GM12878 (cell line): ENCODE results near the gene A3GALT2. TPM values are rescaled to one million over a fixed set of nuclear protein-coding genes. Genes with fewer than 3 reads are reported as not detected.

ENCODE experiments used
- ATAC-seq: fragments of 200-7000 bp; cut with Tn5 transposase; 3 replicates; pipeline ENCODE4 v1.9.1; 2020; ENCODE audit warnings: mild to moderate bottlenecking, moderate library complexity
- BruUV-seq: library from RNA; stranded (reverse); fragments of 400-500 nt; replicated peaks from 2 replicates; lab custom pipeline; 2021; lab: Mats Ljungman, UMichigan
- CTCF ChIA-PET: fragments of 300-600 bp; sonication (Branson Sonifier 250); formaldehyde crosslinking; extraction: SDS; loops from one replicate; lab custom pipeline; 2021; ENCODE audit warnings: inconsistent platforms; lab: Yijun Ruan, JAX
- POLR2A ChIA-PET: fragments of 350-600 bp; formaldehyde crosslinking; extraction: SDS; loops from one replicate; lab custom pipeline; 2021; ENCODE audit warnings: inconsistent platforms; lab: Charles Lee
- RAD21 ChIA-PET: fragments of 300-600 bp; sonication (Branson Sonifier 250); formaldehyde crosslinking; loops from one replicate; lab custom pipeline; 2023; ENCODE audit warnings: antibody characterized with exemption; ENCODE audit not compliant: unreplicated experiment; lab: Charles Lee
- SMC1A ChIA-PET: fragments of 300-600 bp; sonication (Branson Sonifier 250); formaldehyde crosslinking; loops from one replicate; lab custom pipeline; 2023; ENCODE audit not compliant: unreplicated experiment, uncharacterized antibody; lab: Charles Lee
- DNase-seq: peaks from one replicate; pipeline ENCODE4 v3.0.0-alpha.2; 2011; ENCODE audit warnings: low read depth, low spot score
- FAIRE-seq: peaks from 3 replicates; lab custom pipeline; 2011; peaks lifted over from hg19 to GRCh38; lab: Jason Lieb, UNC
- H2AFZ ChIP-seq: 2 replicates; pipeline ENCODE4 v1.6.0; 2011; ENCODE audit warnings: low read depth, low read length, control low read depth; ENCODE audit not compliant: control insufficient read depth
- H3K27ac ChIP-seq: 2 replicates; pipeline ENCODE4 v1.5.1; 2011; ENCODE audit warnings: control low read depth; ENCODE audit not compliant: control insufficient read depth, insufficient read depth
- H3K27me3 ChIP-seq, 2 experiments: replicated peaks in 1 of 2; 2 replicates each; pipeline versions ENCODE4 v1.6.0 to v1.6.1; 2011; ENCODE audit warnings: low read length in 1 of 2; ENCODE audit not compliant: control insufficient read depth in 2 of 2, insufficient read depth in 2 of 2
- H3K36me3 ChIP-seq, 2 experiments: 2 replicates each; pipeline ENCODE4 v1.5.1; 2011; ENCODE audit warnings: low read length in 1 of 2; ENCODE audit not compliant: control insufficient read depth in 2 of 2, insufficient read depth in 2 of 2
- H3K4me1 ChIP-seq: 2 replicates; pipeline ENCODE4 v1.6.1; 2011; ENCODE audit warnings: mild to moderate bottlenecking, low read length, moderate library complexity, mixed read lengths; ENCODE audit not compliant: control insufficient read depth, insufficient read depth
- H3K4me2 ChIP-seq: 2 replicates; pipeline ENCODE4 v1.6.0; 2011; ENCODE audit warnings: control low read depth; ENCODE audit not compliant: control insufficient read depth, insufficient read depth
- H3K4me3 ChIP-seq: fragments of 200-600 bp; sonication (generic); 2 replicates; pipeline ENCODE4 v1.5.1; 2016
- H3K79me2 ChIP-seq: 2 replicates; pipeline ENCODE4 v1.6.0; 2011; ENCODE audit warnings: low read length; ENCODE audit not compliant: control insufficient read depth, insufficient read depth
- H3K9ac ChIP-seq: 2 replicates; pipeline ENCODE4 v1.8.0; 2011; ENCODE audit warnings: low read length, control low read depth, mixed read lengths; ENCODE audit not compliant: control insufficient read depth, insufficient read depth
- H3K9me3 ChIP-seq: replicated peaks from 3 replicates; pipeline ENCODE4 v1.5.1; 2011; ENCODE audit warnings: mild to moderate bottlenecking, low read length; ENCODE audit not compliant: control insufficient read depth, insufficient read depth
- H4K20me1 ChIP-seq: 2 replicates; pipeline ENCODE4 v1.6.0; 2011; ENCODE audit not compliant: control insufficient read depth, insufficient read depth
- EED ChIP-seq: sonication (generic); IDR thresholded peaks from 2 replicates; pipeline ENCODE4 v1.6.1; 2016; ENCODE audit warnings: antibody characterized with exemption, low read depth
- KAT2A ChIP-seq: conservative IDR thresholded peaks from 2 replicates; pipeline ENCODE4 v1.6.1; 2011; ENCODE audit warnings: low read depth, low read length; ENCODE audit not compliant: control insufficient read depth
- NRF1 ChIP-seq: conservative IDR thresholded peaks from 2 replicates; pipeline ENCODE4 v1.6.1; 2011; ENCODE audit warnings: mild to moderate bottlenecking, low read depth, low read length, improper control_type of control experiment
- REST ChIP-seq: IDR thresholded peaks from 2 replicates; pipeline ENCODE4 v1.6.1; 2012; ENCODE audit warnings: mild to moderate bottlenecking, low read depth, low read length
- SIN3A ChIP-seq: IDR thresholded peaks from 2 replicates; pipeline ENCODE4 v1.6.1; 2012; ENCODE audit warnings: low read depth, low read length, improper control_type of control experiment
- SIX5 ChIP-seq: IDR thresholded peaks from 2 replicates; pipeline ENCODE4 v1.6.1; 2011; ENCODE audit warnings: mild to moderate bottlenecking, low read depth, low read length, moderate library complexity; ENCODE audit not compliant: severe bottlenecking
- SMAD5 ChIP-seq: IDR thresholded peaks from 2 replicates; pipeline ENCODE4 v1.6.1; 2016; ENCODE audit warnings: antibody characterized with exemption, low read depth
- SMC3 ChIP-seq: IDR thresholded peaks from 2 replicates; pipeline ENCODE4 v1.6.1; 2011; ENCODE audit warnings: low read length, improper control_type of control experiment, borderline replicate concordance
- TAF1 ChIP-seq: IDR thresholded peaks from 2 replicates; pipeline ENCODE4 v1.6.1; 2011; ENCODE audit warnings: mild to moderate bottlenecking, low read depth, low read length, borderline replicate concordance
- TCF7 ChIP-seq: IDR thresholded peaks from 2 replicates; pipeline ENCODE4 v1.6.1; 2014; ENCODE audit warnings: antibody characterized with exemption, borderline replicate concordance
- ZNF217 ChIP-seq: fragments of 450-650 bp; IDR thresholded peaks from 2 replicates; pipeline ENCODE4 v1.6.1; 2017; ENCODE audit warnings: antibody characterized with exemption, mild to moderate bottlenecking
- WGBS: methylation state at CpG from one replicate; pipeline ENCODE4 v1.1.6; 2016; ENCODE audit warnings: low lambda C conversion rate; ENCODE audit not compliant: insufficient replicate concordance, insufficient coverage; ENCODE audit errors: missing lambda C conversion rate; 5-methylcytosine and 5-hydroxymethylcytosine counted together
- in situ Hi-C: fragments of 300-500 bp; cut with MboI; formaldehyde crosslinking; loops from 9 replicates; pipeline ENCODE4 v1.14.3; 2018; ENCODE audit warnings: mixed read lengths
- intact Hi-C: fragments of 100-400 bp; cut with micrococcal nuclease; formaldehyde crosslinking; loops from one replicate; pipeline ENCODE4 v1.14.2; 2022; ENCODE audit not compliant: unreplicated experiment
- polyA plus RNA-seq, 11 experiments: library from polyadenylated mRNA; depleted of rRNA in 4 of 11; unstranded in 6 of 11; stranded (reverse) in 5 of 11; fragments of >200 nt; fragmentation: Nextera tagmentation in 4 of 11; fragmentation: Illumina TruSeq in 1 of 11; extraction: Ambion mirVana in 4 of 11; extraction: Trizol in 1 of 11; gene quantifications; 1 replicate in 1 of 11; 2 replicates in 10 of 11; pipeline versions ENCODE4 v1.2.1 to v1.2.3, GENCODE V29; 2011 to 2016; ENCODE audit warnings: inconsistent platforms in 2 of 11, missing spikeins in 2 of 11, low read depth in 1 of 11
- total RNA-seq, 4 experiments: library from RNA; depleted of rRNA in 3 of 4; stranded (reverse); fragments of >200 nt in 3 of 4; fragmentation: Illumina TruSeq in 1 of 4; extraction: Trizol in 1 of 4; gene quantifications; 2 replicates each; pipeline versions ENCODE4 v1.2.1 to v1.2.3, GENCODE V29; 2013 to 2021

Gene A3GALT2
- total and polyA plus RNA-seq, 10 of the 15 experiments (the other 5 are each of a cell fraction or from before 2014, with no cell fraction given): not detected

GRCh38 chr1:33314416-33314815 is 6.5 kb downstream of the A3GALT2 start:
- in situ Hi-C loops: no loop called here
- no peak overlapping the region for H3K9ac ChIP-seq
- WGBS: 29% methylated on average over 9 of the region's 9 CpGs

More at GRCh38 chr1:33314416-33314815, 6.5 kb downstream of the A3GALT2 start:
- ATAC-seq (no peak), DNase-seq (no peak), FAIRE-seq (no peak)
- BruUV-seq: no TSS peak
- intact Hi-C loops: no loop called here
- H3K27ac ChIP-seq: no peak overlapping the region
- H3K36me3 ChIP-seq: no peaks in the 10 kb centered on the region
- H3K4me3 ChIP-seq: no peak overlapping the region
- CTCF ChIA-PET: no interaction called here
- RAD21 ChIA-PET: interaction anchor here (0.6 kb wide), 1 partner anchor 19 kb away, joined by 3 read pairs; no protein-coding TSS in a partner anchor
- H3K79me2 ChIP-seq: no peaks in the 10 kb centered on the region
- H4K20me1 ChIP-seq: no peaks in the 10 kb centered on the region
- no peak for TF ChIP-seq REST
- TF ChIP-seq SMAD5: no peak
- TF ChIP-seq TCF7: no peak
- no peak for TF ChIP-seq ZNF217
- TF ChIP-seq SIX5: no peak
- no peak for TF ChIP-seq KAT2A
- no peak for TF ChIP-seq SIN3A
- no peak for TF ChIP-seq NRF1
- TF ChIP-seq SMC3: no peak
- no peak for TF ChIP-seq TAF1
- no peak for TF ChIP-seq EED
- no peak overlapping the region for H3K4me2 ChIP-seq
- SMC1A ChIA-PET: interaction anchor here (1.0 kb wide), 1 partner anchor 182 kb away, joined by 3 read pairs; no protein-coding TSS in a partner anchor
- POLR2A ChIA-PET: interaction anchor here (0.7 kb wide), 1 partner anchor 24 kb away, joined by 6 read pairs; no protein-coding TSS in a partner anchor
- H2AFZ ChIP-seq: no peak overlapping the region
- H3K4me1 ChIP-seq: no peaks in the 10 kb centered on the region
- no peaks in the 10 kb centered on the region for H3K9me3 ChIP-seq
- no peaks in the 10 kb centered on the region; a peak in 2 of 4 replicates for H3K27me3 ChIP-seq
